ENCODE data around the gene STN1. TPM values are rescaled to one million over a fixed set of nuclear protein-coding genes. Genes with fewer than 3 reads are reported as not detected.

Gene STN1
- polyA plus RNA-seq, 4 donors: 11.2 to 18.1 (median 14.9) TPM

GRCh38 chr10:103859161-103860086, 58.6 kb downstream of the STN1 start:
- 61 to 62% (median 61%) methylated on average over 15 of the region's 15 CpGs for WGBS, 3 donors
- FAIRE-seq (no peak), DNase-seq (peak; percentile 73 to 83)
- Histone ChIP-seq H3K36me3 (ENCODE audit: control insufficient read depth in 3 of 3, insufficient read depth in 2 of 3, low read depth in 1 of 3, low read length in 3 of 3) (no peaks in the 10 kb centered on the region), H3K27me3 (ENCODE audit: control insufficient read depth in 3 of 3, insufficient read depth in 3 of 3, low read length in 3 of 3) (no peaks in the 10 kb centered on the region), H3K4me3 (ENCODE audit: low read depth in 1 of 3, low read length in 3 of 3) (no peak overlapping the region), H3K27ac (ENCODE audit: low read depth in 1 of 3, low read length in 2 of 3) (no peak overlapping the region), H3K9me3 (ENCODE audit: control insufficient read depth in 2 of 2, insufficient read depth in 1 of 2, low read depth in 1 of 2, low read length in 1 of 2) (peaks cover 0 to 1% of the 10 kb centered on the region in 2 donors), H3K4me1 (ENCODE audit: control insufficient read depth in 3 of 3, insufficient read depth in 2 of 3, low read depth in 1 of 3, low read length in 2 of 3) (peaks cover 0 to 10% (median 3%) of the 10 kb centered on the region in 3 donors)

DNA sequence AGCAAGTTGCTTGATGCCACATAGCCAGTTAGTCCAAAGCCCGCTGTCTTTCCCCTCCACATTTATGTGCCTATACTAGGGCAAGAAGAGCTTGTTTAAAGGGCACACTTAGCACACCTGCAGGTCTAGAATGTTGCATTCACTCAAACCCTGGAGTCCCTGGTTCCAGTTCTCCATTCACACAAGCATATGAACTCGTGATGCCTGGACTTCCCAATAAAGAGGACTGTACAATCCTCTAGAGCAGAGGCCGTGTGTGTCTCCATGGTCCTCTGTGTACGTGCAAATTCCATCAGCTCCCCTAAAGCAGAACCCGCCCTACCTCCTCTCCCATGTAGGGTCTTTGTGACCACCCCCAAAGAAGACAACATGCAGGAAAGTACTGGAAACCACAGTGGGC, 59.6 kb downstream of the STN1 start:
- H3K4me1 ChIP-seq (ENCODE audit: control insufficient read depth in 3 of 3, insufficient read depth in 2 of 3, low read depth in 1 of 3, low read length in 2 of 3): peaks cover 0 to 20% (median 5%) of the 10 kb centered on the region in 3 donors
- no peak overlapping the region for H3K27ac ChIP-seq (ENCODE audit: low read depth in 1 of 3, low read length in 2 of 3)
- no peak overlapping the region for H3K4me3 ChIP-seq (ENCODE audit: low read depth in 1 of 3, low read length in 3 of 3)
- no peaks in the 10 kb centered on the region for H3K9me3 ChIP-seq (ENCODE audit: control insufficient read depth in 2 of 2, insufficient read depth in 1 of 2, low read depth in 1 of 2, low read length in 1 of 2)
- no peak for DNase-seq
- no peak for FAIRE-seq
- H3K36me3 ChIP-seq (ENCODE audit: control insufficient read depth in 3 of 3, insufficient read depth in 2 of 3, low read depth in 1 of 3, low read length in 3 of 3): no peaks in the 10 kb centered on the region
- H3K27me3 ChIP-seq (ENCODE audit: control insufficient read depth in 3 of 3, insufficient read depth in 3 of 3, low read length in 3 of 3): no peaks in the 10 kb centered on the region
- 74 to 90% (median 88%) methylated on average over 5 of the region's 5 CpGs for WGBS, 3 donors

DNA sequence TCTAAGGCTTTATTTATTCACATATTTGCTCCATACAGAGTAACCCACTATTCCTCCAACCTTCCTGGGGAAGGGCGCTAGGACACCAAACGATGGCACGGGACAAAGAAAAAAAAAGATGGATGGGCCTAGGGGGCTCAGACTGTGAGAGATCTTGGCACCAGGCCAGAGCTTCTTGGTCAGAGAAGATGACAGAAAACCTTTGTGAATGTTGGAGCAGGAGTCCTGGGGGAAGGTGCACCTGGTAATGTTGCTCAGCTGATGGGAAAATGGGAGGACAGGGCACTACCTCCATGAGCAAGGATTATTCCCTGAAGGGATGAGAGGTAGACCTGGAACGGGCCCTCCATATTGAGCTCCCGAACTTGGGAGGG, 61.2 kb downstream of the STN1 start:
- H3K4me3 ChIP-seq (ENCODE audit: low read depth in 1 of 3, low read length in 3 of 3): no peak overlapping the region
- FAIRE-seq (no peak), DNase-seq (no peak)
- H3K9me3 ChIP-seq (ENCODE audit: control insufficient read depth in 2 of 2, insufficient read depth in 1 of 2, low read depth in 1 of 2, low read length in 1 of 2): no peaks in the 10 kb centered on the region
- peaks cover 0 to 7% (median 0%) of the 10 kb centered on the region in 3 donors for H3K36me3 ChIP-seq (ENCODE audit: control insufficient read depth in 3 of 3, insufficient read depth in 2 of 3, low read depth in 1 of 3, low read length in 3 of 3)
- H3K27ac ChIP-seq (ENCODE audit: low read depth in 1 of 3, low read length in 2 of 3): no peak overlapping the region
- H3K27me3 ChIP-seq (ENCODE audit: control insufficient read depth in 3 of 3, insufficient read depth in 3 of 3, low read length in 3 of 3): no peaks in the 10 kb centered on the region
- peaks cover 0 to 35% (median 6%) of the 10 kb centered on the region in 3 donors for H3K4me1 ChIP-seq (ENCODE audit: control insufficient read depth in 3 of 3, insufficient read depth in 2 of 3, low read depth in 1 of 3, low read length in 2 of 3)
- WGBS, 3 donors: 88 to 95% (median 89%) methylated on average over 5 of the region's 5 CpGs

DNA sequence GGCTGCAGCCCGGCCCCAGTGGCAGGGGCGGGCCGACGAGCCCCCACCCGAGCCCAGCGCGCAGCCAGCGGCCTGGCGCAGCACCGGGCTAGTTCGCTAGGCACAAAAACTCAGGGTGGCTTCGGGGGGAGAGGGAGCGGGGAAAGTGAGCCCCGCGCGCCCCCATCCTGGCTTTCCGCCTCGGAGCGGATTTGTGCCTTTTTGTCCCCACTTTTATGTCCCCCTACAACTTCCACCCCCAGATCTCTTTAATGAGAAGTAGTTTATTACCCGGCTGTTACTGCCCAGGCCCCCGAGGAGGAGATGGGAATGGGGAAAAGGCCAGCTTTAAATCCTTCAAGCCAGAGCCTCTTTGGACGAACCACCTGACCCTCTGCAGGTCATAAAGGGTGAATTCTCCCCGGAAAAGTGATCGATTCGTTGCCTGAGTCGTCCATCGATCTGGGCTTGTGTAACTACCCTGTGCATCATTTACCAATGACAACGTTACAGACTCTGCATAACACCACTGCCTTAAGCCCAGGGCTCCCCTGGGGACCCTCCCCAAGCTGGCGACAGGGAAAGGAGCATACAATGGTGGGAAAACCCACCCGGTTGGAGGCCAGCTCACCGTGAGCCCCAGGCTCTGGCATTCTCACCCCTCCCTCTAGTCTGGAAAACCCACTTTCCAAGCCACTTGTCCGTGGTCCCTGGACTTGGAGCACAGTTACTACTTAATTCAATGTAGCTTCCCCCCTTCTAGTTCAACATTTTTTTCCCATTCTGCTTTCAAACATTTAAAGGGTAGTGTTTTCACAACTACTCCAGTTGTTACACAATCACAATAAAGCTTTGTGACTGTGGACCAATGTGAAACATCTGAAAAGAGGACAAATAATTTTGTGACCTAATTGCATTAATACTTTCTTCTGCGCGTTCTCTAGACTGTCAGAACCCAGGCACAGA, 61.9 kb downstream of the STN1 start:
- FAIRE-seq: no peak

DNA sequence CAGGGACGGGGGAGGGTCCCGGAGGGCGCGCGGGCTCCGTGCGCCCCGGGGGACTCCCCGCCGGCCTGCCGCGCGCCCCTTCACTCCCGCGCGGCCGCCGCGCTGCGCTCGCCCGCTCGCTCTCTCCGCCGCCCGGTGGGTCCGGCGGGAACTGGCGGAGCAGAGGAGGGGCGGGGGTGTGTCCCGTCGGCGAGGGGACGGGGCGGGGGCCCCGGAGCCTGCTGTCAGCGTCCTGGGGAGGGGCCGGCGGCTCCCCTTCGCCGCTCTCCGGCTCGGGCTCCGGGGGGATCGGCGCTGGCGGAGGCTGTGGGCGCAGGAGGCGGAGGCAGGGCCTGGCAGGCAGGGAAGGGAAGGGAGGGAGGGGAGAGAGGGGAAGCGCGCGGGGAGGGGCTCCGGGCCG, 62.6 kb downstream of the STN1 start, which contains the start of gene SH3PXD2A:
Gene SH3PXD2A (minus strand): TSS at position 153 of the 400 bp plus-strand sequence. CDS start 310 bp downstream, outside the sequence.
- DNase-seq: peak in 1 of 2 donors; percentile 80
- Histone ChIP-seq H3K27me3 (ENCODE audit: control insufficient read depth in 3 of 3, insufficient read depth in 3 of 3, low read length in 3 of 3) (no peaks in the 10 kb centered on the region), H3K4me1 (ENCODE audit: control insufficient read depth in 3 of 3, insufficient read depth in 2 of 3, low read depth in 1 of 3, low read length in 2 of 3) (peaks cover 0 to 47% (median 9%) of the 10 kb centered on the region in 3 donors), H3K4me3 (ENCODE audit: low read depth in 1 of 3, low read length in 3 of 3) (peak within 1 kb of the TSS; percentile 61 to 85 (median 62)), H3K9me3 (ENCODE audit: control insufficient read depth in 2 of 2, insufficient read depth in 1 of 2, low read depth in 1 of 2, low read length in 1 of 2) (no peaks in the 10 kb centered on the region), H3K27ac (ENCODE audit: low read depth in 1 of 3, low read length in 2 of 3) (peak within 1 kb of the TSS; percentile 30 to 79 (median 52)), H3K36me3 (ENCODE audit: control insufficient read depth in 3 of 3, insufficient read depth in 2 of 3, low read depth in 1 of 3, low read length in 3 of 3) (peaks cover 0 to 15% (median 0%) of the 10 kb centered on the region in 3 donors)
- 0 to 1% (median 1%) methylated on average over 3 to 54 of the region's 54 CpGs for WGBS, 3 donors
- FAIRE-seq: no peak

More for the DNA sequence above, 61.9 kb downstream of the STN1 start:
- no peak overlapping the region for H3K27ac ChIP-seq (ENCODE audit: low read depth in 1 of 3, low read length in 2 of 3)
- no peaks in the 10 kb centered on the region for H3K27me3 ChIP-seq (ENCODE audit: control insufficient read depth in 3 of 3, insufficient read depth in 3 of 3, low read length in 3 of 3)
- H3K4me3 ChIP-seq (ENCODE audit: low read depth in 1 of 3, low read length in 3 of 3): peak overlapping the region; percentile 50 to 62 (median 61)
- no peaks in the 10 kb centered on the region for H3K9me3 ChIP-seq (ENCODE audit: control insufficient read depth in 2 of 2, insufficient read depth in 1 of 2, low read depth in 1 of 2, low read length in 1 of 2)
- WGBS, 3 donors: 19 to 33% (median 26%) methylated on average over 24 to 34 of the region's 34 CpGs
- H3K36me3 ChIP-seq (ENCODE audit: control insufficient read depth in 3 of 3, insufficient read depth in 2 of 3, low read depth in 1 of 3, low read length in 3 of 3): peaks cover 0 to 10% (median 0%) of the 10 kb centered on the region in 3 donors
- peaks cover 0 to 40% (median 6%) of the 10 kb centered on the region in 3 donors for H3K4me1 ChIP-seq (ENCODE audit: control insufficient read depth in 3 of 3, insufficient read depth in 2 of 3, low read depth in 1 of 3, low read length in 2 of 3)
- no peak for DNase-seq

DNA sequence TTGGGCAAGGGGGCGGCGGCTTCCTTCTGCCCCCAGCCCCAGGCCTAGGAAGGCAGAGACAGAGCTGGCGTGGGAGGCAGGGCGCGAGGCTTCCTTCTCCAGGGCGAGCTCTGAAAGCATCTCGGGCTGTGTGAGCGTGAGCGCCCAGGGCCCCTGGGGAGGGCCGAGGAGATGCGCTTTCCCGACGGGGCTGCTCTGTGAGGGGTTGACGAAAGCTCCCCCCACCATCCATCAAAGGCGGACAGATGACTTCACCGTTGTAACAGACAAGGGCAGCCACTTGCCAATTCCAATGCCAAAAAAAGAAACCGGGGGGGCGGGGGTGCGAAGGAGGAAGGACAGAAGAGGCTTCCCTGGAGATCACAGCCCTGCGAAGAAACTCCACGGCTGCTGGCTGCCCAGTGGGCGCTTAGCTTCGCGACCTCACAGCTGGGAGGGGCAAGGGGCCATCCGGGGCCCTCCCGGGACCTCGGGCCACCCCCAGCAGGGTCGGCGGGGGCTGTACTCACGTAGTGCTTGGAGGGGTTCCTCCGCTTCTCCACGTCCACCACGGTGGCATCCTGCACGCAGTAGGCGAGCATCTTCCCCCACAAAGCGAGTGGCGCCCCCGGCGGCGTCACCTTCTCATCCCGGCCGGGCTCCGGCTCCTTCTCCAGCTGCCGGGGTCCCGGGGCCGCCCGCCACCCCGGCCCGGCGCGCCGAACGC, 63.1 kb downstream of the STN1 start:
- peaks cover 0 to 52% (median 12%) of the 10 kb centered on the region in 3 donors for H3K4me1 ChIP-seq (ENCODE audit: control insufficient read depth in 3 of 3, insufficient read depth in 2 of 3, low read depth in 1 of 3, low read length in 2 of 3)
- FAIRE-seq (no peak), DNase-seq (peak in 1 of 2 donors; percentile 67)
- WGBS, 3 donors: 1 to 3% (median 1%) methylated on average over 35 to 53 of the region's 53 CpGs
- H3K27ac ChIP-seq (ENCODE audit: low read depth in 1 of 3, low read length in 2 of 3): peak overlapping the region; percentile 30 to 79 (median 52)
- H3K27me3 ChIP-seq (ENCODE audit: control insufficient read depth in 3 of 3, insufficient read depth in 3 of 3, low read length in 3 of 3): no peaks in the 10 kb centered on the region
- H3K9me3 ChIP-seq (ENCODE audit: control insufficient read depth in 2 of 2, insufficient read depth in 1 of 2, low read depth in 1 of 2, low read length in 1 of 2): no peaks in the 10 kb centered on the region
- H3K36me3 ChIP-seq (ENCODE audit: control insufficient read depth in 3 of 3, insufficient read depth in 2 of 3, low read depth in 1 of 3, low read length in 3 of 3): peaks cover 0 to 18% (median 0%) of the 10 kb centered on the region in 3 donors
- peak overlapping the region; percentile 61 to 85 (median 62) for H3K4me3 ChIP-seq (ENCODE audit: low read depth in 1 of 3, low read length in 3 of 3)

GRCh38 chr10:103854265-103854685, 63.7 kb downstream of the STN1 start:
- Histone ChIP-seq H3K4me3 (ENCODE audit: low read depth in 1 of 3, low read length in 3 of 3) (peak overlapping the region; percentile 61 to 85 (median 62)), H3K4me1 (ENCODE audit: control insufficient read depth in 3 of 3, insufficient read depth in 2 of 3, low read depth in 1 of 3, low read length in 2 of 3) (peaks cover 0 to 57% (median 12%) of the 10 kb centered on the region in 3 donors), H3K36me3 (ENCODE audit: control insufficient read depth in 3 of 3, insufficient read depth in 2 of 3, low read depth in 1 of 3, low read length in 3 of 3) (peaks cover 0 to 20% (median 0%) of the 10 kb centered on the region in 3 donors), H3K27me3 (ENCODE audit: control insufficient read depth in 3 of 3, insufficient read depth in 3 of 3, low read length in 3 of 3) (no peaks in the 10 kb centered on the region), H3K27ac (ENCODE audit: low read depth in 1 of 3, low read length in 2 of 3) (peak overlapping the region; percentile 30 to 79 (median 52)), H3K9me3 (ENCODE audit: control insufficient read depth in 2 of 2, insufficient read depth in 1 of 2, low read depth in 1 of 2, low read length in 1 of 2) (no peaks in the 10 kb centered on the region)
- WGBS, 3 donors: 4 to 8% (median 6%) methylated on average over 12 to 13 of the region's 13 CpGs
- DNase-seq (peak in 1 of 2 donors; percentile 71), FAIRE-seq (no peak)
